Caco-2 (cell line): ENCODE data around the gene TACC2. TPM values are rescaled to one million over a fixed set of nuclear protein-coding genes. Genes with fewer than 3 reads are reported as not detected.

Source experiments
- BruUV-seq: library from RNA; stranded (reverse); fragments of 400-500 nt; replicated peaks from 2 replicates; lab custom pipeline; 2021; lab: Mats Ljungman, UMichigan
- CTCF ChIA-PET: fragments of 300-600 bp; sonication (Branson Sonifier 250); formaldehyde crosslinking; loops from one replicate; lab custom pipeline; 2022; ENCODE audit warnings: antibody characterized with exemption; lab: Charles Lee
- POLR2A ChIA-PET: fragments of 300-600 bp; sonication (Branson Sonifier 250); formaldehyde crosslinking; loops from one replicate; lab custom pipeline; 2022; ENCODE audit warnings: antibody characterized with exemption; lab: Charles Lee
- DNase-seq, 2 experiments: peaks; one replicate each; pipeline versions ENCODE4 v3.0.0 to v3.0.0-alpha.2; 2020 to 2022
- H3K27me3 ChIP-seq: replicated peaks from 2 replicates; pipeline ENCODE4 v1.6.0; 2011; ENCODE audit warnings: low read length; ENCODE audit not compliant: control insufficient read depth, insufficient read depth
- H3K36me3 ChIP-seq: 2 replicates; pipeline ENCODE4 v1.5.1; 2011; ENCODE audit warnings: low read length; ENCODE audit not compliant: control insufficient read depth, insufficient read depth
- H3K4me1 ChIP-seq: fragments of 250-450 bp; sonication (Bioruptor Pico); 2 replicates; pipeline ENCODE4 v1.5.1; 2020; ENCODE audit warnings: mild to moderate bottlenecking
- H3K4me3 ChIP-seq: 2 replicates; pipeline ENCODE4 v1.5.1; 2011; ENCODE audit warnings: low read depth, mild to moderate bottlenecking, control low read depth, low read length
- H3K9me3 ChIP-seq: fragments of 250-450 bp; sonication (Bioruptor Pico); 2 replicates; pipeline ENCODE4 v1.5.1; 2020; ENCODE audit warnings: mild to moderate bottlenecking, moderate library complexity
- H3K27ac Mint-ChIP-seq: one replicate; pipeline ENCODE4 v1.8.0; 2022; ENCODE audit warnings: mixed read lengths; ENCODE audit not compliant: unreplicated experiment
- H3K27me3 Mint-ChIP-seq: one replicate; pipeline ENCODE4 v1.8.0; 2022; ENCODE audit warnings: mixed read lengths; ENCODE audit not compliant: insufficient read depth, unreplicated experiment
- H3K36me3 Mint-ChIP-seq: one replicate; pipeline ENCODE4 v1.8.0; 2022; ENCODE audit warnings: mild to moderate bottlenecking, mixed read lengths; ENCODE audit not compliant: insufficient read depth, unreplicated experiment
- H3K4me1 Mint-ChIP-seq: one replicate; pipeline ENCODE4 v1.8.0; 2022; ENCODE audit warnings: low read depth, mixed read lengths; ENCODE audit not compliant: unreplicated experiment
- H3K4me3 Mint-ChIP-seq: one replicate; pipeline ENCODE4 v1.8.0; 2022; ENCODE audit warnings: mild to moderate bottlenecking, moderate library complexity, mixed read lengths; ENCODE audit not compliant: unreplicated experiment
- H3K9me3 Mint-ChIP-seq: one replicate; pipeline ENCODE4 v1.8.0; 2022; ENCODE audit warnings: mixed read lengths; ENCODE audit not compliant: unreplicated experiment
- CTCF ChIP-seq, 2 experiments: fragments of 200-600 bp in 1 of 2; IDR thresholded peaks; 1 replicate in 1 of 2; 2 replicates in 1 of 2; pipeline versions ENCODE4 v1.5.1 to v1.8.0; 2011 to 2022; ENCODE audit warnings: antibody characterized with exemption in 1 of 2, control low read depth in 1 of 2, inconsistent platforms in 1 of 2, low read depth in 1 of 2, low read length in 1 of 2, mild to moderate bottlenecking in 1 of 2, moderate library complexity in 1 of 2; ENCODE audit not compliant: insufficient read depth in 1 of 2, severe bottlenecking in 1 of 2, unreplicated experiment in 1 of 2
- intact Hi-C: fragments of 100-400 bp; cut with micrococcal nuclease; formaldehyde crosslinking; loops from one replicate; pipeline ENCODE4 v1.10.0; 2022; ENCODE audit not compliant: unreplicated experiment
- total RNA-seq: library from RNA; stranded (reverse); gene quantifications from 2 replicates; pipeline ENCODE4 v1.2.3, GENCODE V29; 2022

TACC2 gene
- total RNA-seq, 1 experiment from 2014 or later, result 117 TPM

- no peak overlapping the region for H3K4me3 Mint-ChIP-seq
- intact Hi-C loops, result no loop called here
- CTCF ChIA-PET, result no interaction called here
These were observed 41.2 kb downstream of the TACC2 start for GRCh38 chr10:122030200-122030552.

GRCh38 chr10:122033224-122033926 is 44.4 kb downstream of the TACC2 start:
- Mint-ChIP-seq H3K36me3 (no peaks in the 10 kb centered on the region), H3K9me3 (no peaks in the 10 kb centered on the region), H3K4me1 (peaks cover 6% of the 10 kb centered on the region), H3K27ac (no peak overlapping the region), H3K27me3 (no peaks in the 10 kb centered on the region), H3K4me3 (no peak overlapping the region)
- H3K27me3 ChIP-seq, result no peaks in the 10 kb centered on the region
- DNase-seq, result no peak
- CTCF ChIA-PET, result no interaction called here
- BruUV-seq, result no TSS peak
- H3K4me3 ChIP-seq, result no peak overlapping the region
- H3K36me3 ChIP-seq, result no peaks in the 10 kb centered on the region
- intact Hi-C loops, result no loop called here
- peaks cover 5% of the 10 kb centered on the region; the same call in 1 of the 2 replicates for H3K4me1 ChIP-seq
- POLR2A ChIA-PET, result no interaction called here
- TF ChIP-seq CTCF (IDR thresholded peaks at IDR 0.05; ENCODE audit: insufficient read depth in 1 of 2, low read depth in 1 of 2, low read length in 1 of 2, severe bottlenecking in 1 of 2, unreplicated experiment in 1 of 2), result no peak
- no peaks in the 10 kb centered on the region for H3K9me3 ChIP-seq

More at GRCh38 chr10:122030200-122030552, 41.2 kb downstream of the TACC2 start:
- no peaks in the 10 kb centered on the region for H3K27me3 Mint-ChIP-seq
- TF ChIP-seq CTCF (IDR thresholded peaks at IDR 0.05; ENCODE audit: insufficient read depth in 1 of 2, low read depth in 1 of 2, low read length in 1 of 2, severe bottlenecking in 1 of 2, unreplicated experiment in 1 of 2), result no peak
- POLR2A ChIA-PET, result no interaction called here
- H3K4me1 Mint-ChIP-seq, result peaks cover 6% of the 10 kb centered on the region
- H3K36me3 Mint-ChIP-seq, result peaks cover 6% of the 10 kb centered on the region
- no TSS peak for BruUV-seq
- H3K4me3 ChIP-seq, result no peak overlapping the region
- H3K27me3 ChIP-seq, result no peaks in the 10 kb centered on the region
- H3K9me3 ChIP-seq, result no peaks in the 10 kb centered on the region
- H3K4me1 ChIP-seq, result peaks cover 5% of the 10 kb centered on the region; the same call in 1 of the 2 replicates
- H3K27ac Mint-ChIP-seq, result no peak overlapping the region
- no peaks in the 10 kb centered on the region for H3K9me3 Mint-ChIP-seq
- no peak for DNase-seq
- no peaks in the 10 kb centered on the region; the same call in 1 of the 2 replicates for H3K36me3 ChIP-seq

GRCh38 chr10:122034149-122034756 is 45.3 kb downstream of the TACC2 start:
- Histone ChIP-seq H3K36me3 (no peaks in the 10 kb centered on the region), H3K9me3 (no peaks in the 10 kb centered on the region), H3K4me1 (peaks cover 5% of the 10 kb centered on the region; the same call in 1 of the 2 replicates), H3K4me3 (no peak overlapping the region), H3K27me3 (no peaks in the 10 kb centered on the region)
- intact Hi-C loops, result no loop called here
- CTCF ChIA-PET, result interaction anchor here (0.7 kb wide), 1 partner anchor 79 kb away, joined by 6 read pairs; no protein-coding TSS in a partner anchor
- TF ChIP-seq CTCF (IDR thresholded peaks at IDR 0.05; ENCODE audit: insufficient read depth in 1 of 2, low read depth in 1 of 2, low read length in 1 of 2, severe bottlenecking in 1 of 2, unreplicated experiment in 1 of 2), result no peak
- POLR2A ChIA-PET, result no interaction called here
- H3K36me3 Mint-ChIP-seq, result no peaks in the 10 kb centered on the region
- H3K4me3 Mint-ChIP-seq, result no peak overlapping the region
- H3K27me3 Mint-ChIP-seq, result no peaks in the 10 kb centered on the region
- no peaks in the 10 kb centered on the region for H3K9me3 Mint-ChIP-seq
- DNase-seq, result no peak
- BruUV-seq, result no TSS peak
- peaks cover 4% of the 10 kb centered on the region for H3K4me1 Mint-ChIP-seq
- H3K27ac Mint-ChIP-seq, result no peak overlapping the region
